ENCODE results near the gene ECE1.
A peak's percentile ranks its signal among the peaks of the same experiment; 100 is the strongest.

ECE1 gene

GRCh38 chr1:21308847-21309652, 18.8 kb upstream of the ECE1 start:
- no peak for DNase-seq (ENCODE audit: low read depth, low spot score)

GRCh38 chr1:21308330-21308729, 18.1 kb upstream of the ECE1 start:
- DNase-seq (ENCODE audit: low read depth, low spot score) = no peak

GRCh38 chr1:21307663-21308305, 17.5 kb upstream of the ECE1 start:
- no peak for DNase-seq (ENCODE audit: low read depth, low spot score)

- DNase-seq (ENCODE audit: low read depth, low spot score) = no peak
These were observed 16.9 kb upstream of the ECE1 start for GRCh38 chr1:21307210-21307609.

- DNase-seq (ENCODE audit: low read depth, low spot score) = no peak
These were observed 15.6 kb upstream of the ECE1 start for GRCh38 chr1:21305900-21306189.

GRCh38 chr1:21305155-21305899, 15.1 kb upstream of the ECE1 start:
- DNase-seq (ENCODE audit: low read depth, low spot score) = no peak

GRCh38 chr1:21304488-21304887, 14.2 kb upstream of the ECE1 start:
- no peak for DNase-seq (ENCODE audit: low read depth, low spot score)

- no peak for DNase-seq (ENCODE audit: low read depth, low spot score)
These were observed 12.8 kb upstream of the ECE1 start for GRCh38 chr1:21302747-21303715.

GRCh38 chr1:21301794-21302440, 11.7 kb upstream of the ECE1 start:
- no peak for DNase-seq (ENCODE audit: low read depth, low spot score)

GRCh38 chr1:21300774-21301173, 10.5 kb upstream of the ECE1 start:
- no peak for DNase-seq (ENCODE audit: low read depth, low spot score)

GRCh38 chr1:21299780-21300395, 9.6 kb upstream of the ECE1 start:
- DNase-seq (ENCODE audit: low read depth, low spot score) = no peak

GRCh38 chr1:21298981-21299391, 8.7 kb upstream of the ECE1 start:
- DNase-seq (ENCODE audit: low read depth, low spot score) = no peak

GRCh38 chr1:21297975-21298374, 7.7 kb upstream of the ECE1 start:
- no peak for DNase-seq (ENCODE audit: low read depth, low spot score)

- no peak for DNase-seq (ENCODE audit: low read depth, low spot score)
These were observed 6.5 kb upstream of the ECE1 start for GRCh38 chr1:21296509-21297354.

GRCh38 chr1:21295545-21295944, 5.3 kb upstream of the ECE1 start:
- no peak for DNase-seq (ENCODE audit: low read depth, low spot score)

GRCh38 chr1:21295002-21295401, 4.7 kb upstream of the ECE1 start:
- DNase-seq (ENCODE audit: low read depth, low spot score) = no peak

GRCh38 chr1:21294266-21294989, 4.2 kb upstream of the ECE1 start:
- DNase-seq (ENCODE audit: low read depth, low spot score) = peak; percentile 80

GRCh38 chr1:21293537-21294265, 3.4 kb upstream of the ECE1 start:
- peak; percentile 38 for DNase-seq (ENCODE audit: low read depth, low spot score)
